Measurements from ENCODE around the gene UMPS. TPM values are rescaled to one million over a fixed set of nuclear protein-coding genes. Genes with fewer than 3 reads are reported as not detected.

The UMPS gene
- total RNA-seq, 6 donors from 2014 or later = 5.0 to 26.2 (median 23.7) TPM

DNA sequence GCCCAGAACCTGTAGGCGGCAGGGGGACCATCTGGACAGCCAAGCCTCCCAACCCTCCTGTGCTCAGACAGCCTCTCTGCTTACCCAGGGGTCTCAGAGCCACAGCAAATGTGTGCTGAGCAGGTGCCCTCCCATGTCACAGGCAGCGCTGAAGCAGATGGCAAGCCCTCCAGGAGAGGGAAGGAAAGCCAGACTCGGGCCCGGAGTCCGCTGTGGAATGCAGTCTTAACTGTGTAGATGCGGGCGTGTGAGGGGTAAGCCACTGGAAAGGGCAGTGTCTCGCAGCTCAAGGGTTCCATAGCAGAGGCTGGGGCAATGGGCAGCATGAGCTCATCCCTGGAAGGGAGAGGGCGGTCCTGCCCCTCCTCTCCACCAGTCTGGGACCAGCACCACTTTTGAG lies 45.6 kb downstream of the UMPS start:
- 94 to 96% methylated on average over 9 of the region's 9 CpGs for WGBS, 2 donors
- ATAC-seq (ENCODE audit: low FRiP score in 2 of 2) (no peak), DNase-seq (no peak)
- H3K36me3 ChIP-seq = no peaks in the 10 kb centered on the region
- H3K9me3 ChIP-seq = no peaks in the 10 kb centered on the region
- H3K4me3 ChIP-seq = no peak overlapping the region
- TF ChIP-seq POLR2AphosphoS5 (IDR thresholded peaks at IDR 0.05) = no peak
- TF ChIP-seq, protein P1, sequence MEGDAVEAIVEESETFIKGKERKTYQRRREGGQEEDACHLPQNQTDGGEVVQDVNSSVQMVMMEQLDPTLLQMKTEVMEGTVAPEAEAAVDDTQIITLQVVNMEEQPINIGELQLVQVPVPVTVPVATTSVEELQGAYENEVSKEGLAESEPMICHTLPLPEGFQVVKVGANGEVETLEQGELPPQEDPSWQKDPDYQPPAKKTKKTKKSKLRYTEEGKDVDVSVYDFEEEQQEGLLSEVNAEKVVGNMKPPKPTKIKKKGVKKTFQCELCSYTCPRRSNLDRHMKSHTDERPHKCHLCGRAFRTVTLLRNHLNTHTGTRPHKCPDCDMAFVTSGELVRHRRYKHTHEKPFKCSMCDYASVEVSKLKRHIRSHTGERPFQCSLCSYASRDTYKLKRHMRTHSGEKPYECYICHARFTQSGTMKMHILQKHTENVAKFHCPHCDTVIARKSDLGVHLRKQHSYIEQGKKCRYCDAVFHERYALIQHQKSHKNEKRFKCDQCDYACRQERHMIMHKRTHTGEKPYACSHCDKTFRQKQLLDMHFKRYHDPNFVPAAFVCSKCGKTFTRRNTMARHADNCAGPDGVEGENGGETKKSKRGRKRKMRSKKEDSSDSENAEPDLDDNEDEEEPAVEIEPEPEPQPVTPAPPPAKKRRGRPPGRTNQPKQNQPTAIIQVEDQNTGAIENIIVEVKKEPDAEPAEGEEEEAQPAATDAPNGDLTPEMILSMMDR (IDR thresholded peaks at IDR 0.05) = no peak
- TF ChIP-seq EP300 (IDR thresholded peaks at IDR 0.05) = no peak
- TF ChIP-seq POLR2A (IDR thresholded peaks at IDR 0.05) = no peak
- peaks cover 31 to 46% (median 39%) of the 10 kb centered on the region in 4 donors for H3K4me1 ChIP-seq
- H3K27ac ChIP-seq = no peak overlapping the region
- no peaks in the 10 kb centered on the region for H3K27me3 ChIP-seq

DNA sequence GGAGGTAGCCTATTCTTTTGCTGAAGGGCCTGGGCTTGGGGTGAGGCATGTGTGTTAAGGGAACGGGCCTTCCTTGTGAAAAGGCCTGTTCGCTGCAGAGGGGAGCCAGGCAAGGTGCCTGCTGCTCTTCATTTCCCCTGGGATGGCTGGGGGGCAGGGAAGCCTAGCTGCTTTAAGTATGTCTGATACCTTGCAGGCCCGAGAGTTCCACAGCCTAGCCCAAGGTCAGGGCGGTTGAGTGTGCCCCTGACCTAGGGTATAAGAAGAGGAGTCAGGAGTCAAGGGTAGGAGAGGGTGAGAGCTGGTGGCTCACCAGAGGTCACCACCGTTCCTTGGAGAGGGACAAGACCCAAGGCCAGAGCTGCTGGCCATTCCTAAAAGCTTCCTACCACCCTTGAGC lies 46.6 kb downstream of the UMPS start:
- Histone ChIP-seq H3K4me3 (no peak overlapping the region), H3K4me1 (peaks cover 26 to 47% (median 41%) of the 10 kb centered on the region in 4 donors), H3K9me3 (no peaks in the 10 kb centered on the region), H3K36me3 (no peaks in the 10 kb centered on the region), H3K27ac (no peak overlapping the region), H3K27me3 (no peaks in the 10 kb centered on the region)
- WGBS, 2 donors = 92 to 95% methylated on average over 5 of the region's 5 CpGs
- DNase-seq = no peak
- no peak for TF ChIP-seq EP300 (IDR thresholded peaks at IDR 0.05)
- no peak for TF ChIP-seq POLR2AphosphoS5 (IDR thresholded peaks at IDR 0.05)
- TF ChIP-seq, protein P1 (IDR thresholded peaks at IDR 0.05) = no peak
- no peak for TF ChIP-seq POLR2A (IDR thresholded peaks at IDR 0.05)
- no peak for ATAC-seq (ENCODE audit: low FRiP score in 2 of 2)

DNA sequence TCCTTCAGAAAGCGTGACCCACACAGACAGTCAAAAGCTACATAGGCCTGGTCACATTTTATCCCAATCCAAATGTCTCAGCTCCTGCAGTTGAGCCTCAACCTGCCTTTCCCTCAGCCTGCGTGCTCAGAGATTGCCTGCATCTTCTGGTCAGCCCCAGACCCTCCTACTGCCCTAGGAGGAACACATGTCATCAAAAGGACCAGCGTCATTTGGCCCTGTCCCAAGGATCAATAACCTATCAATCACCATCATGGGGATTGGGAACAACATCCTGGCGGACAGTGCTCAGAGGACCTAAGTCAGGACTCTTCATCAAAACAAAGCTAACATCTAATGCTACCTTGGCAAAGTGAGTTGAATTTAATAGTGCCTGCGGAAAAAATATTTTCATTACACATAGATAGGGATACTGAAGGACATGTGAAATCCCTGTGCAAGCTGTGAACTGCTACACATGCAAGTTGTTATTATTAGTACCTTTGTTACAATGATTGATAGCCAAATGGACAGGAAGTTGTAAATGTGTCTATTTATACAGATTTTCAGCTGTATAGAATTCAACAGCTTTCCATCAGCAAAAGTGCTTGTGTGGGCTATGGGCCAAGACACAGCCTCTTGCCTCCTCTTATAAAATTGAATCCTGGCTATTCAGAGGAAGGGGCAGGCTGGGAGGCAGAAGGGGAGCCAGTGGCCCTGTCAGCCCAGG lies 47.7 kb downstream of the UMPS start:
- no peak overlapping the region for H3K27ac ChIP-seq
- TF ChIP-seq, protein P1 (IDR thresholded peaks at IDR 0.05) = no peak
- TF ChIP-seq POLR2AphosphoS5 (IDR thresholded peaks at IDR 0.05) (no peak), EP300 (IDR thresholded peaks at IDR 0.05) (no peak)

DNA sequence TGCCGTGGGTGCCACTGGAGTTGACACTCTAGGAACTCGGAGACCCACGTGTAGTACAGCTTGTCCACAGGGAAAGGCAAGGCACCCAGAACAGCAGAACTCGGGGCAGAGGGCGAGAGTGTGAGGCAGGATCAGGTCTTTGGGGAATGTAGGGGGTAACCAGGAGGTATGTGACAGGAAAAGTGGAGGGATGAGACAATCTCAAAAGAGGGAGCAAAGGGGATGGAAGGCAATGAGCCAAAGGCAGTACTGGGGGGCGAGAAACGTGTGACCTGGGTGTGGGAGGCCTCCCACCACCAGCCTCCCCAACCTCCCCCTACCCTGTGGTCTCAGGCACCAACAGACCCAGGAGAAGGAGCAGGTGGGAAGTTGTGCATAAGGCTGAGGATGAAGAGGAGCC lies 48.9 kb downstream of the UMPS start:
- no peak for TF ChIP-seq POLR2A (IDR thresholded peaks at IDR 0.05)
- no peak for TF ChIP-seq EP300 (IDR thresholded peaks at IDR 0.05)
- TF ChIP-seq POLR2AphosphoS5 (IDR thresholded peaks at IDR 0.05) = no peak
- TF ChIP-seq, protein P1 (IDR thresholded peaks at IDR 0.05) = no peak
- Histone ChIP-seq H3K27ac (peak overlapping the region in 1 of 4 donors; percentile 76), H3K27me3 (no peaks in the 10 kb centered on the region), H3K4me3 (no peak overlapping the region), H3K9me3 (no peaks in the 10 kb centered on the region), H3K36me3 (no peaks in the 10 kb centered on the region), H3K4me1 (peaks cover 16 to 33% (median 30%) of the 10 kb centered on the region in 4 donors)
- DNase-seq = no peak
- ATAC-seq (ENCODE audit: low FRiP score in 2 of 2) = no peak
- WGBS, 2 donors = 85 to 86% methylated on average over 7 of the region's 7 CpGs

More for the DNA sequence above, 47.7 kb downstream of the UMPS start:
- Histone ChIP-seq H3K9me3 (no peaks in the 10 kb centered on the region), H3K4me3 (no peak overlapping the region), H3K36me3 (no peaks in the 10 kb centered on the region), H3K4me1 (peaks cover 16 to 39% (median 34%) of the 10 kb centered on the region in 4 donors), H3K27me3 (no peaks in the 10 kb centered on the region)
- no peak for ATAC-seq (ENCODE audit: low FRiP score in 2 of 2)
- WGBS, 2 donors = 81 to 91% methylated on average over 4 to 5 of the region's 5 CpGs
- DNase-seq = no peak

DNA sequence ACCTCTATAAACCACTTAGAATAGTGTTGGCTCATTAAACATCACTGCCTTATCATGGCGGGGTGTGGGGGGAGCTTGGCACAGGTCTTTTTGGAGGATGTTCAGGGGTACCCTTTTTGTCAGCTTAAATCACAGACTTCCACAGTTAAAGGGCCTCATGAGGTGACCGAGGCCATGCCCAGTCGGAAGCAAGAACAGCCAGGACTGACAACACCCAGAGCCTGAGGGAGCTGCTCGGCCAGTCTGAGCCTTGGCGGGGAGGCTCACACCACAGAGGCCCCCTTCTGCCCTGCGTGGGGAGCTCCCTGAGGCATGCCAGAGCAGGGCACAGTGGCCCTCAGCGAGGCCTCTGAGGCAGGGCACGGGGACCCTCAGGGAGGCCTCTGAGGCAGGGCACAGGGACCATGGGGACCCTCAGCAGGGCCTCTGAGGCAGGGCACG lies 49.5 kb downstream of the UMPS start:
- no peaks in the 10 kb centered on the region for H3K27me3 ChIP-seq
- H3K9me3 ChIP-seq = no peaks in the 10 kb centered on the region
- H3K4me1 ChIP-seq = peaks cover 16 to 27% (median 23%) of the 10 kb centered on the region in 4 donors
- no peak for TF ChIP-seq EP300 (IDR thresholded peaks at IDR 0.05)
- no peak for TF ChIP-seq POLR2A (IDR thresholded peaks at IDR 0.05)
- TF ChIP-seq POLR2AphosphoS5 (IDR thresholded peaks at IDR 0.05) = no peak
- TF ChIP-seq, protein P1 (IDR thresholded peaks at IDR 0.05) = no peak
- DNase-seq = peak in 1 of 2 donors; percentile 40
- peak overlapping the region; percentile 56 to 82 (median 68) for H3K27ac ChIP-seq
- ATAC-seq (ENCODE audit: low FRiP score in 2 of 2) = no peak
- WGBS, 2 donors = 80 to 91% methylated on average over 2 to 6 of the region's 9 CpGs
- no peaks in the 10 kb centered on the region for H3K36me3 ChIP-seq
- H3K4me3 ChIP-seq = no peak overlapping the region
